ENCODE results near the gene ANKRD17.

- TF ChIP-seq POLR2A (IDR thresholded peaks at IDR 0.05; ENCODE audit: low read depth, low read length), result no peak
- no peak for TF ChIP-seq CTCF (conservative IDR thresholded peaks at IDR 0.05; ENCODE audit: low read depth, low read length)
Measured at GRCh38 chr4:73139245-73139644, 119.4 kb downstream of the ANKRD17 start.

All from IMR-90 (cell line).